A673 (cell line): ENCODE measurements around the gene GRHL3. TPM values are rescaled to one million over a fixed set of nuclear protein-coding genes. Genes with fewer than 3 reads are reported as not detected.
A peak's percentile ranks its signal among the peaks of the same experiment; 100 is the strongest.

Experiments used
- BruUV-seq: library from RNA; stranded (reverse); fragments of 400-500 nt; replicated peaks from 2 replicates; lab custom pipeline; 2021; lab: Mats Ljungman, UMichigan
- CTCF ChIA-PET: fragments of 300-600 bp; sonication (Branson Sonifier 250); formaldehyde crosslinking; loops from one replicate; lab custom pipeline; 2022; ENCODE audit warnings: antibody characterized with exemption; lab: Charles Lee
- POLR2A ChIA-PET: fragments of 300-600 bp; sonication (Branson Sonifier 250); formaldehyde crosslinking; loops from one replicate; lab custom pipeline; 2022; ENCODE audit warnings: antibody characterized with exemption; ENCODE audit not compliant: low non-redundant PET; lab: Charles Lee
- DNase-seq: peaks from one replicate; pipeline ENCODE4 v3.0.0-alpha.2; 2015; ENCODE audit warnings: low spot score
- H3K27ac ChIP-seq: fragments of 200-600 bp; sonication (generic); 2 replicates; pipeline ENCODE4 v1.5.1; 2016; ENCODE audit warnings: mixed run types, low read depth, mild to moderate bottlenecking, mixed read lengths, antibody characterized with exemption, low read length; ENCODE audit not compliant: poor library complexity, severe bottlenecking
- H3K27me3 ChIP-seq: fragments of 200-600 bp; sonication (generic); replicated peaks from 2 replicates; pipeline ENCODE4 v1.6.1; 2017; ENCODE audit warnings: mixed run types, low read depth, mild to moderate bottlenecking, mixed read lengths, antibody characterized with exemption, low read length; ENCODE audit not compliant: insufficient read depth, poor library complexity
- H3K36me3 ChIP-seq: fragments of 200-600 bp; sonication (generic); 2 replicates; pipeline ENCODE4 v1.6.1; 2016; ENCODE audit warnings: mixed run types, mild to moderate bottlenecking, mixed read lengths, antibody characterized with exemption, low read length; ENCODE audit not compliant: insufficient read depth, poor library complexity, severe bottlenecking
- H3K4me1 ChIP-seq: fragments of 200-600 bp; sonication (generic); 2 replicates; pipeline ENCODE4 v1.6.1; 2017; ENCODE audit warnings: mixed run types, mild to moderate bottlenecking, mixed read lengths, antibody characterized with exemption, low read length; ENCODE audit not compliant: insufficient read depth, poor library complexity, severe bottlenecking
- H3K4me3 ChIP-seq: fragments of 200-600 bp; sonication (generic); 2 replicates; pipeline ENCODE4 v1.5.1; 2016; ENCODE audit warnings: low read depth, mixed run types, mild to moderate bottlenecking, mixed read lengths, low read length; ENCODE audit not compliant: poor library complexity, severe bottlenecking
- H3K9me3 ChIP-seq: fragments of 200-600 bp; sonication (generic); 2 replicates; pipeline ENCODE4 v1.6.1; 2016; ENCODE audit warnings: mixed run types, low read depth, mild to moderate bottlenecking, mixed read lengths, antibody characterized with exemption, low read length; ENCODE audit not compliant: poor library complexity, severe bottlenecking
- CTCF ChIP-seq: fragments of 300-800, 200-600 bp; sonication (generic); conservative IDR thresholded peaks from 2 replicates; pipeline ENCODE4 v1.5.1; 2017; ENCODE audit warnings: low read depth, mild to moderate bottlenecking, antibody characterized with exemption, low read length, moderate library complexity, mixed read lengths
- EZH2 ChIP-seq: fragments of 200-600 bp; sonication (generic); IDR thresholded peaks from 2 replicates; pipeline ENCODE4 v1.6.1; 2017; ENCODE audit warnings: borderline replicate concordance, low read depth, mild to moderate bottlenecking, mixed read lengths, antibody characterized with exemption, low read length; ENCODE audit not compliant: poor library complexity, severe bottlenecking
- intact Hi-C: fragments of 100-400 bp; cut with micrococcal nuclease; formaldehyde crosslinking; loops from one replicate; pipeline ENCODE4 v1.10.0; 2022; ENCODE audit not compliant: unreplicated experiment
- total RNA-seq: library from RNA; stranded (reverse); gene quantifications from 2 replicates; pipeline ENCODE4 v1.2.3, GENCODE V29; 2021

The GRHL3 gene
- total RNA-seq, 1 experiment from 2014 or later = not detected

DNA sequence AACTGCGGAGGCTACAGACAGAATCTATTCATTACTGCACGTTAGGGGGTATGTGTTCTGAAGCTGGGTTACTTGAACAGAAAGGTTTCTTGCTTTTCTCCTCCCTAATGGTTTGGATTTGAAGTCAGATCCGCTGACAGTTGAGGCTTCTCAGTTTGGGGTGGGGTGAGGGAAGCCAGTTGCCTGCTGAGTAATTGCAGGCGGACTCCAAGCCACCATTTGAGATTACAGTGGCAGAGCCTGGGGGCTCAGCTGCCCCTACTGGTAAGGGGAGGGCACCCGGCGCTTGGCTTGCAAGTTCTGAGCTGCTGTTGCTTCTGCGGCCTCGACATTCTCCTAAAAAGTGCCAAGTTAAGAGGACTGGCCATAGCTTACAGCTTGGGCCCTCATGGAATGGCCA is 2.0 kb downstream of the GRHL3 start:
- DNase-seq = no peak
- no peak overlapping the region for H3K4me3 ChIP-seq
- H3K4me1 ChIP-seq = peaks cover 31% of the 10 kb centered on the region
- H3K27me3 ChIP-seq = no peaks in the 10 kb centered on the region
- intact Hi-C loops = no loop called here
- POLR2A ChIA-PET = no interaction called here
- H3K27ac ChIP-seq = no peak overlapping the region
- CTCF ChIA-PET = interaction anchor here (1.5 kb wide), 1 partner anchor 70 kb away, joined by 3 read pairs; no protein-coding TSS in a partner anchor
- TF ChIP-seq CTCF (no peak), EZH2 (no peak)
- no peaks in the 10 kb centered on the region for H3K36me3 ChIP-seq
- BruUV-seq = no TSS peak
- H3K9me3 ChIP-seq = no peaks in the 10 kb centered on the region

DNA sequence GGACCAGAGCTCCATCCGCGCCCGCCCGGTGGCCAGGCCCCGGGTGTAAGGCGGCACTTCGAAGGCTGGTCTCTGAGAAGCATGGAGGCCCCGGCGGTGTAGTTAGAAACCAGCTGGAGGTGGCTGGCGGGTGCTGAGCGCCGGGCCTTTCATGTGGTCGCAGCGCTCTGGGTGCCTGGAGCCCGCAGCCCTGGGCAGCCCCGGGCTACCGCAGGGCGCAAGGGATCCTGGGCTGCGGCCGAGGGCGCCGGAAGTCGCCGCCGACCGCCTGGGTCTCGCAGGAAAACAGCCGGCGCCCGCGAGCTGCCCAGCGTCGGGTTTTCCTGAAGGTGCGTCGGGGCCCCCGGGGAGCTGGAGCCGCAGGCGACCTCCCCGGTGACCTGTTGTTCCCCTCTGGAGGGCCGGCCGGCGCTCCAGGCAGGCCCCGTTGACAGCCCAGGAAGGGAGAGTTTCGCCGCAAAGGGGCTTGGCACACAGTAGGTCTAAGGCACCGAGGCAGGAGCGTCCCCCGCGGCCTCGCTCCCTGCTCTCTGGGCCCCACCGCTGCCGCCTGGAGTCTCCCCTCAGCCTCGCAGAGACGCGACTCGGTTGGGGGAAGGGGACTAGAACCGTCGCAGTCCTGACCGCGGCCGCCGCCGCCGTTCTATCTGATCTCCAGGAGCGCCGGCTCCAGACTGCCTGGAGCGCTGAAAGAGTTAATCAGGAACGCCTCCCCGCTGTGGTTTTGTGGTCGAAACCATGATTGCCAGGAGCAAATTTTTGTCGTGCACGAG is 2.7 kb downstream of the GRHL3 start:
- Histone ChIP-seq H3K27ac (no peak overlapping the region), H3K36me3 (no peaks in the 10 kb centered on the region), H3K4me3 (peak overlapping the region; percentile 38), H3K4me1 (peaks cover 31% of the 10 kb centered on the region), H3K27me3 (no peaks in the 10 kb centered on the region), H3K9me3 (no peaks in the 10 kb centered on the region)
- ChIA-PET CTCF (interaction anchor here (1.5 kb wide), 1 partner anchor 69 kb away, joined by 3 read pairs; no protein-coding TSS in a partner anchor), POLR2A (no interaction called here)
- intact Hi-C loops = no loop called here
- no peak for TF ChIP-seq EZH2
- peak; percentile 72 for DNase-seq
- no TSS peak for BruUV-seq

DNA sequence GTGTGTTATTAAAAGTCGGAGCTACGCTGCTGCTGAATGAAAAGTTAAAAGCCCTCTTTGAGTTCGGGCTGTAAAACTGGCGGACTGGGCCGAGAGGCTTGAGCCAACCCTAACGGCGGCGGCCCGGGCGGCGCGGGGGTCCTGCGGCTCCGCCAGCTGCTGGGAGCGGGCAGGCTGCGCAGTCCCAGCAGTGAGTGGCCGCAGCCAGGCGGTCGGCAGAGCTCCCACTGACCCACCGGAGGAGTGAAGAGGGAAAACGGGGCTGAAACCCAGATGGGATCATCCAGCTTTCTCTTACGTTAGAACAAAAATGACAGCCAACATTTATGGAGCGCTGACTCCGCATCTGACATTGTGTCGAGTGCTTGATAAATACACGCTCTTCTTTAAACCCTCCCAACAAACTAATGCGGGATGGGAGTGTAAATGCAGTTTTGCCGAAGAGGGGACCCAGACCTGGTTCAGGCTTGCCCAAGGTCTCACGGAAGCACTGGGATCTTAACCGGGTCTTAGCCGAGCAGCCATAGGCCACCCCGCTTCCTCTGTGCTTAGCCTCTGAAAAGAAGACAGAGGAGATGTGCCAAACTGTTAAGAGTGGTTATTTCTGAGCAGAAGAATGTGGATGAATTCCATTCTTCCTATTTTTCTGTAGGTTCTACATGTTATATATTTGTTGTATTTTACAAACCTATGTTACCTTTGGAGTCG is 3.5 kb downstream of the GRHL3 start:
- BruUV-seq = no TSS peak
- DNase-seq = no peak
- ChIA-PET POLR2A (no interaction called here), CTCF (no interaction called here)
- Histone ChIP-seq H3K9me3 (no peaks in the 10 kb centered on the region), H3K4me1 (peaks cover 31% of the 10 kb centered on the region), H3K27ac (no peak overlapping the region), H3K36me3 (no peaks in the 10 kb centered on the region), H3K4me3 (peak overlapping the region; percentile 38), H3K27me3 (no peaks in the 10 kb centered on the region)
- intact Hi-C loops = no loop called here
- no peak for TF ChIP-seq EZH2
- TF ChIP-seq CTCF = no peak
